Erythroblast (primary cell): Measurements from ENCODE around the gene FLT1.

Experiments used
- GATA1 ChIP-seq: IDR thresholded peaks from 2 replicates; pipeline ENCODE4 v1.6.1; 2011; ENCODE audit warnings: low read depth, mild to moderate bottlenecking, control low read depth, low read length, moderate library complexity
- POLR2A ChIP-seq: IDR thresholded peaks from 2 replicates; pipeline ENCODE4 v1.6.1; 2011; ENCODE audit warnings: mild to moderate bottlenecking, low read length

- no peak for TF ChIP-seq POLR2A
- TF ChIP-seq GATA1 = no peak
Measured at GRCh38 chr13:28488376-28489005, 6.4 kb downstream of the FLT1 start.
